Thyroid gland (tissue), 4 donors: ENCODE measurements around the gene HOXA3. TPM values are rescaled to one million over a fixed set of nuclear protein-coding genes. Genes with fewer than 3 reads are reported as not detected.

ENCODE experiments used
- DNase-seq, 2 donors: peaks; one replicate each; pipeline ENCODE4 v3.0.0-alpha.2; 2019
- H3K27ac ChIP-seq, 3 donors: fragments of 200-600 bp; sonication (generic); 1 replicate in 2 of 3; 2 replicates in 1 of 3; pipeline ENCODE4 v1.5.1; 2016 to 2019; ENCODE audit warnings: mild to moderate bottlenecking in 1 of 3, moderate library complexity in 1 of 3
- H3K27me3 ChIP-seq: fragments of 200-600 bp; sonication (generic); one replicate; pipeline ENCODE4 v1.5.1; 2019
- H3K36me3 ChIP-seq, 2 donors: fragments of 200-600 bp; sonication (generic); one replicate each; pipeline ENCODE4 v1.5.1; 2016 to 2019
- H3K4me1 ChIP-seq, 2 donors: fragments of 200-600 bp; sonication (generic); one replicate each; pipeline ENCODE4 v1.5.1; 2017 to 2019
- H3K4me3 ChIP-seq, 3 donors: fragments of 200-600 bp; sonication (generic); replicated peaks in 1 of 3; 1 replicate in 2 of 3; 2 replicates in 1 of 3; pipeline ENCODE4 v1.5.1; 2016; ENCODE audit warnings: mild to moderate bottlenecking in 1 of 3
- H3K9me3 ChIP-seq: fragments of 200-600 bp; sonication (generic); one replicate; pipeline ENCODE4 v1.5.1; 2017
- CTCF ChIP-seq, 6 experiments: fragments of 200-600 bp in 3 of 6; fragments of 450-650 bp in 3 of 6; sonication (generic) in 3 of 6; IDR thresholded peaks; one replicate each; pipeline ENCODE4 v1.5.1; 2016 to 2019; ENCODE audit warnings: antibody characterized with exemption in 6 of 6, mild to moderate bottlenecking in 2 of 6, inconsistent platforms in 1 of 6, moderate library complexity in 1 of 6
- POLR2A ChIP-seq, 2 donors: fragments of 450-650 bp; IDR thresholded peaks; one replicate each; pipeline ENCODE4 v1.6.1; 2017; ENCODE audit warnings: antibody characterized with exemption in 2 of 2, mild to moderate bottlenecking in 2 of 2, moderate library complexity in 1 of 2
- WGBS, 2 donors: methylation state at CpG; one replicate each; pipeline ENCODE4 v1.1.5; 2017; 5-methylcytosine and 5-hydroxymethylcytosine counted together
- intact Hi-C: fragments of 100-400 bp; cut with DNase I; formaldehyde crosslinking; loops from one replicate; pipeline ENCODE4 v1.15.1; 2023
- total RNA-seq, 4 donors: library from RNA; depleted of rRNA; stranded (reverse); fragments of >200 nt; gene quantifications; one replicate each; pipeline ENCODE4 v1.2.3, GENCODE V29; 2016

HOXA3 gene
- 1 to 10 TPM in 3 of 4 donors, under 1 TPM in 1; 0.94 to 6.1 (median 1.9) TPM for total RNA-seq

DNA sequence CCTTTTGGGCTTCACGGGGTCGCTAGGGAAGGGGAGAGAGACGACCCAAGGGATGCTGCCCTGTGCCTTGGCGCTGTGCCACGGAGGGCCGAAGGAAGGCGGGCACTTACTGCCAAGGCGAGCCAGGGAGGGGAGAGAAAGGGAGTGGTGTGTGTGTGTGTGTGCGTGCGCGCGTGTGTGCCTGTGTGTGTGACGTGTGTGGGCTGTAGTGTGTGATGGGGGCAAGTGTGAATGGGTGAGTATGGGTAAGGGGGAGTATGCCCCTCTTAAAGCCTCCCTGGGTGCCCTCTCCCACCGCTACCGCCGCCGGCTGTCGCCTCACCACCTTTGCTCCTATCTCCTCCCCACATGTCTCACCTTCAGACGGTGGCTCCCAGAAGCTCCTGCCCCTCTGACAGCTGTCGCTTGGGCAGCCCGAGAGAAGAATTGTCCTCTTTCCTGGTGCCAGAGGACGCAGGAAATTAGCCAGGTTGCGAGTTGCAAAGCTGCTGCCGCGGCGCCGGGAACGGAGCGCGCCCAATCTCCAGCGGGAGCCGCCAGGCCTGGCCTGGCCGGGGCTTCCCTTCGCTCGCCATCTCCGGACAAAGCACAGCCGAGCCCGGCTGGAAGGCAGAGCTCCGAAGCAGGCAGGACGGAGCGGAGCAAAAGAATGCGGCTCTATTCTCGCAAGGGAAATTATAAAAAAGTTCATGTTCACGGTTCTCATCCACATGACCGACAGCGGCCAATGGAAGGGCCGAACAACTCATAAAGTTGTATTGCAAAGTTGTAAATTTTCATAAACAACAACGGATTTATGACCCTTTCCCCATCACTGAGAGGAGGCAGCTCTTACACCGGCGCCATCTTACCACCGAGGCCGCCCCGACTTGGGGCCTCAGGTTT, at the start of gene HOXA3:
Gene HOXA3 (minus strand): TSS at position 653 of the 885 bp plus-strand sequence. CDS start 41,943 bp downstream, outside the sequence.
- WGBS, 2 donors, result 6 to 10% methylated on average over 39 of the region's 53 CpGs
- no peaks in the 10 kb centered on the region for H3K9me3 ChIP-seq
- H3K36me3 ChIP-seq, result no peaks in the 10 kb centered on the region
- TF ChIP-seq CTCF (IDR thresholded peaks at IDR 0.05), result no peak
- no peak for TF ChIP-seq POLR2A (IDR thresholded peaks at IDR 0.05)
- H3K4me1 ChIP-seq, result peaks cover 21 to 41% of the 10 kb centered on the region in 2 donors
- H3K4me3 ChIP-seq, result no peak within 1 kb of the TSS
- peak within 1 kb of the TSS in 1 of 3 donors; percentile 0 for H3K27ac ChIP-seq
- no peak for DNase-seq
- H3K27me3 ChIP-seq, result peaks cover 92% of the 10 kb centered on the region
- intact Hi-C loops, result loop anchor here (5.0 kb wide), 1 partner anchor 285 kb away; no protein-coding TSS in a partner anchor

DNA sequence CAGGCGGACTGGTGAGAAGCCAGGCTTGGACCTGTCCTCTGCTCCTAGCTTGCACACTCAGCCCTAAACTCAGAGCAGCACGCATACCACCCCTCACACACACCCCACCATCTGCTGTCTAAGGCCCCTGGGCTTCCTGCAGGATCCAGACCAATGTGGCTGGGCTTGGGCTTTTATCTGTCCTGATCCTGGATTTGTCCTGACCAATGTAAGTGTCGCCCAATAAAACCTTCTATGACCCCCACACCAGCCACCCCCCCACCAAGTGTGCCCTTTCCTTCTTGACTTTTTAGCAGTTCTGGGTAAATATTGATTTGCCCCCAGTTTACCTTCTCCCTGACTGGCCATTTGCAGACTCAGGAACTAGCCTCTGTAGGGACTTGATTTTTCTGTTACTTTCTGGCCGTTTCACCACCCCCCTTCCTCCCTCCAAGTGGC, 49.2 kb upstream of the HOXA3 start:
- H3K27me3 ChIP-seq, result peaks cover 81% of the 10 kb centered on the region
- intact Hi-C loops, result loop anchor here (10.0 kb wide), 1 partner anchor 723 kb away; no protein-coding TSS in a partner anchor
- H3K4me1 ChIP-seq, result peaks cover 9 to 39% of the 10 kb centered on the region in 2 donors
- no peak for TF ChIP-seq POLR2A (IDR thresholded peaks at IDR 0.05)
- TF ChIP-seq CTCF (IDR thresholded peaks at IDR 0.05), result no peak
- no peak overlapping the region for H3K4me3 ChIP-seq
- DNase-seq, result no peak
- H3K36me3 ChIP-seq, result no peaks in the 10 kb centered on the region
- 21 to 24% methylated on average over 4 of the region's 4 CpGs for WGBS, 2 donors
- no peaks in the 10 kb centered on the region for H3K9me3 ChIP-seq
- no peak overlapping the region for H3K27ac ChIP-seq

- DNase-seq, result no peak
- TF ChIP-seq CTCF (IDR thresholded peaks at IDR 0.05) (no peak), POLR2A (IDR thresholded peaks at IDR 0.05) (no peak)
- no peaks in the 10 kb centered on the region for H3K9me3 ChIP-seq
- H3K27me3 ChIP-seq, result peaks cover 79% of the 10 kb centered on the region
- H3K4me3 ChIP-seq, result no peak overlapping the region
- intact Hi-C loops, result loop anchor here (10.0 kb wide), 1 partner anchor 724 kb away; no protein-coding TSS in a partner anchor
- H3K4me1 ChIP-seq, result peaks cover 9 to 39% of the 10 kb centered on the region in 2 donors
- H3K27ac ChIP-seq, result no peak overlapping the region
- H3K36me3 ChIP-seq, result no peaks in the 10 kb centered on the region
- 8 to 12% methylated on average over 13 to 14 of the region's 14 CpGs for WGBS, 2 donors
Measured at GRCh38 chr7:27200761-27201579, 48.6 kb upstream of the HOXA3 start.

DNA sequence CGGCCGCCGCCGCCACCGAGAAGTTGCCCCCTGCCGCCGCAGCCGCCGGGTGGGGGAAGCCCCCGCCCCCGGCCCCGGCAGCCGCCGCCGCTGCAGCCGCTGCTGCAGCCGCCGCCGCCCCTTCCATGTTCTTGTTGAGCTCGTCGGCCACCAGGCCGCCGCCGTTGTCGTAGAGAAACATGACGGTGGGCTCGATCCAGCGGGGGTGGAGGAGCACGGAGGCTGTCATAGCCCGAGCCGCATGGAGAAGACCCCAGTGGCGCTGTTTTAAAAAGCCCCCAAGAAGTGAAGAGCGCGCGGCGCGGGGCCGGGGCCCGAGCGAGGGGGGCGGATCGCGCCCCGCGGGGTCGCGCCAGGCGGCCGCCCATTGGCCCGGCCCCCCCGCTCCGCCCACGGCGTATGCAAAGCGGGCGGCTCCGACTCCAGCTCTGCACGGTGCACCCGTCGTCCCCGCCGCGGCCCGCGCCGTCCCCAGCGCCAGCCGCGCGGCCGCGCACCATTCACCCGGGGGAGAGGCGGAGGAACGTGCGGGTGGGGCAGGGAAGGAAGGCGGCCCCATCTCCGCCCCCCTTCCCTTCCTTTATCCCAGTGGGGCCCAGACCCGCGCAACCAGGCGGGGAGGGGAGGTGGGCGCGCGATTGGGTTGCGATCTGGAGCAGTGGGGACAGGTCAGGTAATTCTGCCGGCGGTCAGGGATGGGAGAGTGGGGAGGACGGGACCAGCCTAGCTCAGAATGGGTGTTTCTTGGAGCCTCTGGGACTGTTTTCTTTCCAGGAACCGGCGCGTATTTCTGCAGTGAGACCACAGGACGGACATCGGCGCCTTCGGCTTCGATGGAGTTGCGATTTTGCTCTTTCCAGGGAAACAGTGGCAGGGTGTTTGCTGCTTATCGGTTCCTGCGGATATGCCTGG, 47.7 kb upstream of the HOXA3 start, which contains the start of gene HOXA13:
Gene HOXA13 (minus strand): TSS at position 243 of the 912 bp plus-strand sequence. CDS start 14 bp downstream, at position 229.
- peaks cover 72% of the 10 kb centered on the region for H3K27me3 ChIP-seq
- peaks cover 8 to 31% of the 10 kb centered on the region in 2 donors for H3K4me1 ChIP-seq
- TF ChIP-seq CTCF (IDR thresholded peaks at IDR 0.05) (no peak), POLR2A (IDR thresholded peaks at IDR 0.05) (no peak)
- H3K9me3 ChIP-seq, result no peaks in the 10 kb centered on the region
- DNase-seq, result no peak
- 3% methylated on average over 27 to 50 of the region's 99 CpGs for WGBS, 2 donors
- no peaks in the 10 kb centered on the region for H3K36me3 ChIP-seq
- H3K4me3 ChIP-seq, result peak within 1 kb of the TSS in 1 of 3 donors; percentile 16
- no peak within 1 kb of the TSS for H3K27ac ChIP-seq
- intact Hi-C loops, result loop anchor here (5.0 to 10.0 kb wide), 3 partner anchors 725 to 895 kb away; no protein-coding TSS in a partner anchor
